HCT116 (cell line): ENCODE results near the gene POLA1. TPM values are rescaled to one million over a fixed set of nuclear protein-coding genes. Genes with fewer than 3 reads are reported as not detected.

Experiments
- ATAC-seq: fragments of 200-7000 bp; cut with Tn5 transposase; 2 replicates; pipeline ENCODE4 v1.9.1; 2020; ENCODE audit warnings: mild to moderate bottlenecking, moderate library complexity
- BruUV-seq: library from RNA; stranded (reverse); fragments of 400-500 nt; replicated peaks from 2 replicates; lab custom pipeline; 2021; lab: Mats Ljungman, UMichigan
- CTCF ChIA-PET: fragments of 300-600 bp; sonication (Branson Sonifier 250); formaldehyde crosslinking; loops from one replicate; lab custom pipeline; 2021; ENCODE audit warnings: antibody characterized with exemption; lab: Charles Lee
- POLR2A ChIA-PET: fragments of 300-600, 350-600 bp; sonication (Branson Sonifier 250); formaldehyde crosslinking; loops from one replicate; lab custom pipeline; 2021; ENCODE audit warnings: antibody characterized with exemption; lab: Charles Lee
- RAD21 ChIA-PET, 2 experiments: fragments of 300-600 bp; sonication (Branson Sonifier 250); formaldehyde crosslinking; loops; one replicate each; lab custom pipeline; 2023; ENCODE audit warnings: low total read pairs in 2 of 2; ENCODE audit not compliant: uncharacterized antibody in 2 of 2, unreplicated experiment in 2 of 2, low non-redundant PET in 1 of 2; lab: Charles Lee
- DNase-seq: peaks from one replicate; pipeline ENCODE4 v3.0.0-alpha.2; 2010; ENCODE audit warnings: low read depth, low spot score
- H2AFZ ChIP-seq: fragments of 200-600 bp; shearing (Covaris generic), sonication (generic); 2 replicates; pipeline ENCODE4 v1.6.1; 2017; ENCODE audit warnings: low read depth, mixed run types, mixed read lengths, antibody characterized with exemption, low read length; ENCODE audit not compliant: poor library complexity, severe bottlenecking
- H3K27ac ChIP-seq: 2 replicates; pipeline ENCODE4 v1.5.1; 2012; ENCODE audit warnings: low read depth, low read length
- H3K27me3 ChIP-seq: fragments of 200-600 bp; sonication (generic); 2 replicates; pipeline ENCODE4 v1.6.1; 2016; ENCODE audit warnings: mixed run types, low read length, mixed read lengths; ENCODE audit not compliant: insufficient read depth
- H3K36me3 ChIP-seq, 2 experiments: fragments of 200-500 bp in 1 of 2; fragments of 200-600 bp in 1 of 2; sonication (Bioruptor generic) in 1 of 2; sonication (generic) in 1 of 2; 2 replicates each; pipeline versions ENCODE4 v1.5.1 to v1.6.1; 2014 to 2016; ENCODE audit warnings: low read length in 2 of 2, inconsistent platforms in 1 of 2, mixed read lengths in 1 of 2, mixed run types in 1 of 2; ENCODE audit not compliant: insufficient read depth in 2 of 2, control insufficient read depth in 1 of 2
- H3K4me1 ChIP-seq, 2 experiments: fragments of 200-600 bp in 1 of 2; sonication (generic) in 1 of 2; 2 replicates each; pipeline versions ENCODE4 v1.5.1 to v1.6.1; 2012 to 2017; ENCODE audit warnings: low read length in 2 of 2, inconsistent platforms in 1 of 2, mild to moderate bottlenecking in 1 of 2, mixed read lengths in 1 of 2, mixed run types in 1 of 2, moderate library complexity in 1 of 2; ENCODE audit not compliant: insufficient read depth in 2 of 2, control insufficient read depth in 1 of 2
- H3K4me2 ChIP-seq: fragments of 200-600 bp; sonication (generic); 2 replicates; pipeline ENCODE4 v1.6.1; 2017; ENCODE audit warnings: mixed run types, low read length, mixed read lengths
- H3K4me3 ChIP-seq, 2 experiments: fragments of 200-600 bp in 1 of 2; sonication (generic) in 1 of 2; replicated peaks in 1 of 2; 2 replicates each; pipeline ENCODE4 v1.5.1; 2011 to 2016; ENCODE audit warnings: low read length in 2 of 2, control low read depth in 1 of 2, low read depth in 1 of 2, mild to moderate bottlenecking in 1 of 2, mixed read lengths in 1 of 2, mixed run types in 1 of 2
- H3K79me2 ChIP-seq: fragments of 200-600 bp; sonication (generic); 2 replicates; pipeline ENCODE4 v1.6.1; 2017; ENCODE audit warnings: mild to moderate bottlenecking, mixed run types, low read length, moderate library complexity, mixed read lengths; ENCODE audit not compliant: insufficient read depth
- H3K9ac ChIP-seq: fragments of 200-600 bp; sonication (generic); 2 replicates; pipeline ENCODE4 v1.6.1; 2016; ENCODE audit warnings: low read length, mixed read lengths
- H3K9me2 ChIP-seq: fragments of 200-600 bp; sonication (generic), shearing (Covaris generic); 2 replicates; pipeline ENCODE4 v1.6.1; 2017; ENCODE audit warnings: mixed run types, mild to moderate bottlenecking, moderate library complexity; ENCODE audit not compliant: insufficient read depth
- H3K9me3 ChIP-seq, 2 experiments: fragments of 200-500 bp in 1 of 2; fragments of 200-600 bp in 1 of 2; sonication (Bioruptor generic) in 1 of 2; sonication (generic) in 1 of 2; 2 replicates each; pipeline ENCODE4 v1.6.1; 2014 to 2017; ENCODE audit warnings: low read length in 2 of 2, mixed read lengths in 2 of 2, inconsistent platforms in 1 of 2, low read depth in 1 of 2, mild to moderate bottlenecking in 1 of 2, mixed run types in 1 of 2, moderate library complexity in 1 of 2; ENCODE audit not compliant: control insufficient read depth in 1 of 2, insufficient read depth in 1 of 2
- H4K20me1 ChIP-seq: fragments of 200-600 bp; sonication (generic), shearing (Covaris generic); 2 replicates; pipeline ENCODE4 v1.6.1; 2017; ENCODE audit warnings: mixed run types, mild to moderate bottlenecking, moderate library complexity; ENCODE audit not compliant: insufficient read depth
- CBX3 ChIP-seq: IDR thresholded peaks from 2 replicates; pipeline ENCODE4 v1.6.1; 2012; ENCODE audit warnings: low read depth
- CEBPB ChIP-seq: IDR thresholded peaks from 2 replicates; pipeline ENCODE4 v1.6.1; 2012; ENCODE audit warnings: low read depth
- CTCF ChIP-seq, 3 experiments: fragments of 200-600 bp in 1 of 3; sonication (generic) in 1 of 3; IDR thresholded peaks in 2 of 3; conservative IDR thresholded peaks in 1 of 3; 2 replicates each; pipeline ENCODE4 v1.5.1; 2012 to 2017; ENCODE audit warnings: low read depth in 2 of 3, low read length in 2 of 3, antibody characterized with exemption in 1 of 3, borderline replicate concordance in 1 of 3, control low read depth in 1 of 3, mild to moderate bottlenecking in 1 of 3, mixed read lengths in 1 of 3, mixed run types in 1 of 3, moderate library complexity in 1 of 3; ENCODE audit not compliant: insufficient read depth in 1 of 3
- EGR1 ChIP-seq: IDR thresholded peaks from 2 replicates; pipeline ENCODE4 v1.6.1; 2012; ENCODE audit warnings: low read depth
- FOSL1 ChIP-seq: IDR thresholded peaks from 2 replicates; pipeline ENCODE4 v1.6.1; 2012; ENCODE audit warnings: low read depth
- JUND ChIP-seq: IDR thresholded peaks from 2 replicates; pipeline ENCODE4 v1.6.1; 2012
- SIN3A ChIP-seq: IDR thresholded peaks from 2 replicates; pipeline ENCODE4 v1.6.1; 2012; ENCODE audit warnings: low read depth
- SP1 ChIP-seq: IDR thresholded peaks from 2 replicates; pipeline ENCODE4 v1.6.1; 2012; ENCODE audit warnings: low read depth
- ZFX ChIP-seq: fragments of 450-650 bp; IDR thresholded peaks from 2 replicates; pipeline ENCODE4 v1.6.1; 2017
- ZNF274 ChIP-seq: fragments of 200-500 bp; sonication (Bioruptor generic); IDR thresholded peaks from 2 replicates; pipeline ENCODE4 v1.6.1; 2014; ENCODE audit warnings: mild to moderate bottlenecking, low read depth, low read length, inconsistent platforms
- intact Hi-C: fragments of 100-400 bp; cut with micrococcal nuclease; formaldehyde crosslinking; loops from 2 replicates; pipeline ENCODE4 v1.10.0; 2022
- total RNA-seq: library from RNA; stranded (reverse); gene quantifications from one replicate; pipeline ENCODE4 v1.2.1, GENCODE V29; 2021; ENCODE audit not compliant: unreplicated experiment

The POLA1 gene
- total RNA-seq, 1 experiment from 2014 or later: 27.0 TPM

GRCh38 chrX:25022499-25023325, 329.0 kb downstream of the POLA1 start:
- POLR2A ChIA-PET: no interaction called here
- CTCF ChIA-PET: no interaction called here

More at GRCh38 chrX:25022499-25023325, 329.0 kb downstream of the POLA1 start:
- DNase-seq: no peak
- Histone ChIP-seq H3K9me3 (no peaks in the 10 kb centered on the region), H3K27ac (no peak overlapping the region), H3K9me2 (no peaks in the 10 kb centered on the region), H3K9ac (no peak overlapping the region), H3K79me2 (no peaks in the 10 kb centered on the region), H3K4me2 (no peak overlapping the region), H3K4me3 (no peak overlapping the region), H3K4me1 (peaks cover 3 to 11% of the 10 kb centered on the region in 2 experiments; a peak in 3 of 4 replicates), H3K27me3 (no peaks in the 10 kb centered on the region), H4K20me1 (no peaks in the 10 kb centered on the region), H3K36me3 (no peaks in the 10 kb centered on the region), H2AFZ (no peak overlapping the region)
- intact Hi-C loops: no loop called here
- BruUV-seq: no TSS peak
- RAD21 ChIA-PET: no interaction called here
- ATAC-seq: no peak
- TF ChIP-seq SIN3A (no peak), EGR1 (no peak), ZFX (no peak), CEBPB (no peak), ZNF274 (no peak), FOSL1 (no peak), JUND (no peak), SP1 (no peak), CBX3 (no peak), CTCF (IDR thresholded peaks at IDR 0.05 in 2 of 3, conservative IDR thresholded peaks at IDR 0.05 in 1 of 3; ENCODE audit: borderline replicate concordance in 1 of 3, insufficient read depth in 1 of 3, low read depth in 2 of 3, low read length in 2 of 3) (no peak)
